HCT116 (cell line): ENCODE data around the gene MRPL42. TPM values are rescaled to one million over a fixed set of nuclear protein-coding genes. Genes with fewer than 3 reads are reported as not detected.

Experiments used
- ATAC-seq: fragments of 200-7000 bp; cut with Tn5 transposase; 2 replicates; pipeline ENCODE4 v1.9.1; 2020; ENCODE audit warnings: mild to moderate bottlenecking, moderate library complexity
- BruUV-seq: library from RNA; stranded (reverse); fragments of 400-500 nt; replicated peaks from 2 replicates; lab custom pipeline; 2021; lab: Mats Ljungman, UMichigan
- CTCF ChIA-PET: fragments of 300-600 bp; sonication (Branson Sonifier 250); formaldehyde crosslinking; loops from one replicate; lab custom pipeline; 2021; ENCODE audit warnings: antibody characterized with exemption; lab: Charles Lee
- POLR2A ChIA-PET: fragments of 300-600, 350-600 bp; sonication (Branson Sonifier 250); formaldehyde crosslinking; loops from one replicate; lab custom pipeline; 2021; ENCODE audit warnings: antibody characterized with exemption; lab: Charles Lee
- RAD21 ChIA-PET, 2 experiments: fragments of 300-600 bp; sonication (Branson Sonifier 250); formaldehyde crosslinking; loops; one replicate each; lab custom pipeline; 2023; ENCODE audit warnings: low total read pairs in 2 of 2; ENCODE audit not compliant: uncharacterized antibody in 2 of 2, unreplicated experiment in 2 of 2, low non-redundant PET in 1 of 2; lab: Charles Lee
- DNase-seq: peaks from one replicate; pipeline ENCODE4 v3.0.0-alpha.2; 2010; ENCODE audit warnings: low read depth, low spot score
- H2AFZ ChIP-seq: fragments of 200-600 bp; shearing (Covaris generic), sonication (generic); 2 replicates; pipeline ENCODE4 v1.6.1; 2017; ENCODE audit warnings: low read depth, mixed run types, mixed read lengths, antibody characterized with exemption, low read length; ENCODE audit not compliant: poor library complexity, severe bottlenecking
- H3K27ac ChIP-seq: 2 replicates; pipeline ENCODE4 v1.5.1; 2012; ENCODE audit warnings: low read depth, low read length
- H3K27me3 ChIP-seq: fragments of 200-600 bp; sonication (generic); 2 replicates; pipeline ENCODE4 v1.6.1; 2016; ENCODE audit warnings: mixed run types, low read length, mixed read lengths; ENCODE audit not compliant: insufficient read depth
- H3K36me3 ChIP-seq, 2 experiments: fragments of 200-500 bp in 1 of 2; fragments of 200-600 bp in 1 of 2; sonication (Bioruptor generic) in 1 of 2; sonication (generic) in 1 of 2; 2 replicates each; pipeline versions ENCODE4 v1.5.1 to v1.6.1; 2014 to 2016; ENCODE audit warnings: low read length in 2 of 2, inconsistent platforms in 1 of 2, mixed read lengths in 1 of 2, mixed run types in 1 of 2; ENCODE audit not compliant: insufficient read depth in 2 of 2, control insufficient read depth in 1 of 2
- H3K4me1 ChIP-seq, 2 experiments: fragments of 200-600 bp in 1 of 2; sonication (generic) in 1 of 2; 2 replicates each; pipeline versions ENCODE4 v1.5.1 to v1.6.1; 2012 to 2017; ENCODE audit warnings: low read length in 2 of 2, inconsistent platforms in 1 of 2, mild to moderate bottlenecking in 1 of 2, mixed read lengths in 1 of 2, mixed run types in 1 of 2, moderate library complexity in 1 of 2; ENCODE audit not compliant: insufficient read depth in 2 of 2, control insufficient read depth in 1 of 2
- H3K4me2 ChIP-seq: fragments of 200-600 bp; sonication (generic); 2 replicates; pipeline ENCODE4 v1.6.1; 2017; ENCODE audit warnings: mixed run types, low read length, mixed read lengths
- H3K4me3 ChIP-seq, 2 experiments: fragments of 200-600 bp in 1 of 2; sonication (generic) in 1 of 2; replicated peaks in 1 of 2; 2 replicates each; pipeline ENCODE4 v1.5.1; 2011 to 2016; ENCODE audit warnings: low read length in 2 of 2, control low read depth in 1 of 2, low read depth in 1 of 2, mild to moderate bottlenecking in 1 of 2, mixed read lengths in 1 of 2, mixed run types in 1 of 2
- H3K79me2 ChIP-seq: fragments of 200-600 bp; sonication (generic); 2 replicates; pipeline ENCODE4 v1.6.1; 2017; ENCODE audit warnings: mild to moderate bottlenecking, mixed run types, low read length, moderate library complexity, mixed read lengths; ENCODE audit not compliant: insufficient read depth
- H3K9ac ChIP-seq: fragments of 200-600 bp; sonication (generic); 2 replicates; pipeline ENCODE4 v1.6.1; 2016; ENCODE audit warnings: low read length, mixed read lengths
- H3K9me2 ChIP-seq: fragments of 200-600 bp; sonication (generic), shearing (Covaris generic); 2 replicates; pipeline ENCODE4 v1.6.1; 2017; ENCODE audit warnings: mixed run types, mild to moderate bottlenecking, moderate library complexity; ENCODE audit not compliant: insufficient read depth
- H3K9me3 ChIP-seq, 2 experiments: fragments of 200-500 bp in 1 of 2; fragments of 200-600 bp in 1 of 2; sonication (Bioruptor generic) in 1 of 2; sonication (generic) in 1 of 2; 2 replicates each; pipeline ENCODE4 v1.6.1; 2014 to 2017; ENCODE audit warnings: low read length in 2 of 2, mixed read lengths in 2 of 2, inconsistent platforms in 1 of 2, low read depth in 1 of 2, mild to moderate bottlenecking in 1 of 2, mixed run types in 1 of 2, moderate library complexity in 1 of 2; ENCODE audit not compliant: control insufficient read depth in 1 of 2, insufficient read depth in 1 of 2
- H4K20me1 ChIP-seq: fragments of 200-600 bp; sonication (generic), shearing (Covaris generic); 2 replicates; pipeline ENCODE4 v1.6.1; 2017; ENCODE audit warnings: mixed run types, mild to moderate bottlenecking, moderate library complexity; ENCODE audit not compliant: insufficient read depth
- CBX3 ChIP-seq: IDR thresholded peaks from 2 replicates; pipeline ENCODE4 v1.6.1; 2012; ENCODE audit warnings: low read depth
- CEBPB ChIP-seq: IDR thresholded peaks from 2 replicates; pipeline ENCODE4 v1.6.1; 2012; ENCODE audit warnings: low read depth
- EZH2 ChIP-seq: fragments of 200-600 bp; sonication (generic); IDR thresholded peaks from 2 replicates; pipeline ENCODE4 v1.6.1; 2017; ENCODE audit warnings: antibody characterized with exemption, mixed run types
- POLR2A ChIP-seq: IDR thresholded peaks from 2 replicates; pipeline ENCODE4 v1.7.0; 2011; ENCODE audit warnings: borderline replicate concordance; ENCODE audit not compliant: insufficient read depth, insufficient read length; ENCODE audit errors: extremely low read depth
- RAD21 ChIP-seq: IDR thresholded peaks from 2 replicates; pipeline ENCODE4 v1.6.1; 2012; ENCODE audit warnings: low read depth, mild to moderate bottlenecking
- ZNF274 ChIP-seq: fragments of 200-500 bp; sonication (Bioruptor generic); IDR thresholded peaks from 2 replicates; pipeline ENCODE4 v1.6.1; 2014; ENCODE audit warnings: mild to moderate bottlenecking, low read depth, low read length, inconsistent platforms
- intact Hi-C: fragments of 100-400 bp; cut with micrococcal nuclease; formaldehyde crosslinking; loops from 2 replicates; pipeline ENCODE4 v1.10.0; 2022
- total RNA-seq: library from RNA; stranded (reverse); gene quantifications from one replicate; pipeline ENCODE4 v1.2.1, GENCODE V29; 2021; ENCODE audit not compliant: unreplicated experiment
- TF ChIP-seq, protein P1 (sequence below), 3 experiments: fragments of 200-600 bp in 1 of 3; sonication (generic) in 1 of 3; IDR thresholded peaks in 2 of 3; conservative IDR thresholded peaks in 1 of 3; 2 replicates each; pipeline ENCODE4 v1.5.1; 2012 to 2017; ENCODE audit warnings: low read depth in 2 of 3, low read length in 2 of 3, antibody characterized with exemption in 1 of 3, borderline replicate concordance in 1 of 3, control low read depth in 1 of 3, mild to moderate bottlenecking in 1 of 3, mixed read lengths in 1 of 3, mixed run types in 1 of 3, moderate library complexity in 1 of 3; ENCODE audit not compliant: insufficient read depth in 1 of 3
- TF ChIP-seq, protein P2 (sequence below): IDR thresholded peaks from 2 replicates; pipeline ENCODE4 v1.6.1; 2012
- TF ChIP-seq, protein P3 (sequence below): IDR thresholded peaks from 2 replicates; pipeline ENCODE4 v1.6.1; 2012; ENCODE audit warnings: low read depth
- TF ChIP-seq, protein P4 (sequence below): IDR thresholded peaks from 2 replicates; pipeline ENCODE4 v1.6.1; 2011; ENCODE audit warnings: mild to moderate bottlenecking, low read length, moderate library complexity; ENCODE audit not compliant: insufficient replicate concordance; ENCODE audit errors: extremely low read depth

MRPL42 gene
- total RNA-seq, 1 experiment from 2014 or later: 120 TPM

DNA sequence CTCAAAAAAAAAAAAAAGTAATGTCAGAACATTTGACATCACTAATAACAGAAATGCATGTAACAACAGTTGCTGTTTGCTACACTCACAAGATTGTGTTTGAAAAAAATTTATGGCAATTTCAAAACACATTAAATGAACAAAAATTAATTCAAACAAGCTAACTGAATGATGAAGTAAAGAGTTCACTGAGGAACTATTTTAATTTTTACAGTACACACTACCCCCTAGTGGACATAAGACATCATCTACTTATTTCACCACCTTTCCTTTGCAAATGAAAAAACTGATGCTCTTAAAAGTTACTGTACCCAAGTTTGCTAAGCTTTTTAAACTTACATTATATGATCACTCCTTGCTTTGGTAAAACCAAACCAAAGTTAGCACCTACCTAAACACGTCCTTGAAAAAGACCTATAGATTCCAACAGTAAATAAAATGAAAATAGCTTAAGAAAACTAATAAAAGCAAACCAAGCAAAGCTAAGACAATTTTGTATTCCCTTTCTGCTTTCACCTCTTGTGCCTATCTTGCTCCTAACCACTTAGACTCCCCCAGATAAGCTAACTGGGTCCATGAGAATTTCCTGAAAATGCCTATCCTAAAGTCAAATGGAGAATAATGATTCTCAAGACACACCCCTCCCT lies 47.8 kb upstream of the MRPL42 start:
- Histone ChIP-seq H2AFZ (no peak overlapping the region), H3K27ac (no peak overlapping the region), H3K4me1 (no peaks in the 10 kb centered on the region), H3K79me2 (peaks cover 100% of the 10 kb centered on the region), H3K4me2 (no peak overlapping the region), H3K27me3 (no peaks in the 10 kb centered on the region), H3K9me2 (no peaks in the 10 kb centered on the region), H3K9ac (no peak overlapping the region), H4K20me1 (peaks cover 79% of the 10 kb centered on the region), H3K9me3 (no peaks in the 10 kb centered on the region), H3K4me3 (no peak overlapping the region), H3K36me3 (no peaks in the 10 kb centered on the region)
- DNase-seq: no peak
- BruUV-seq: no TSS peak
- ChIA-PET CTCF (interaction anchor here (0.7 to 3.8 kb wide), 24 partner anchors 8 to 811 kb away, joined by 3 to 35 read pairs (median 3); partner anchors contain the start of gene EEA1), POLR2A (no interaction called here), RAD21 (interaction anchor here (0.8 to 1.4 kb wide), 3 partner anchors 432 to 683 kb away, joined by 3 to 5 read pairs (median 4); no protein-coding TSS in a partner anchor)
- intact Hi-C loops: loop anchor here (1.0 kb wide), 1 partner anchor 683 kb away; no protein-coding TSS in a partner anchor
- ATAC-seq: peak; percentile 57
- TF ChIP-seq POLR2A: no peak
- TF ChIP-seq RAD21: peak; percentile 46
- TF ChIP-seq CEBPB: no peak
- TF ChIP-seq, protein P1, sequence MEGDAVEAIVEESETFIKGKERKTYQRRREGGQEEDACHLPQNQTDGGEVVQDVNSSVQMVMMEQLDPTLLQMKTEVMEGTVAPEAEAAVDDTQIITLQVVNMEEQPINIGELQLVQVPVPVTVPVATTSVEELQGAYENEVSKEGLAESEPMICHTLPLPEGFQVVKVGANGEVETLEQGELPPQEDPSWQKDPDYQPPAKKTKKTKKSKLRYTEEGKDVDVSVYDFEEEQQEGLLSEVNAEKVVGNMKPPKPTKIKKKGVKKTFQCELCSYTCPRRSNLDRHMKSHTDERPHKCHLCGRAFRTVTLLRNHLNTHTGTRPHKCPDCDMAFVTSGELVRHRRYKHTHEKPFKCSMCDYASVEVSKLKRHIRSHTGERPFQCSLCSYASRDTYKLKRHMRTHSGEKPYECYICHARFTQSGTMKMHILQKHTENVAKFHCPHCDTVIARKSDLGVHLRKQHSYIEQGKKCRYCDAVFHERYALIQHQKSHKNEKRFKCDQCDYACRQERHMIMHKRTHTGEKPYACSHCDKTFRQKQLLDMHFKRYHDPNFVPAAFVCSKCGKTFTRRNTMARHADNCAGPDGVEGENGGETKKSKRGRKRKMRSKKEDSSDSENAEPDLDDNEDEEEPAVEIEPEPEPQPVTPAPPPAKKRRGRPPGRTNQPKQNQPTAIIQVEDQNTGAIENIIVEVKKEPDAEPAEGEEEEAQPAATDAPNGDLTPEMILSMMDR (IDR thresholded peaks at IDR 0.05 in 2 of 3, conservative IDR thresholded peaks at IDR 0.05 in 1 of 3; ENCODE audit: borderline replicate concordance in 1 of 3, insufficient read depth in 1 of 3, low read depth in 2 of 3, low read length in 2 of 3): peak; percentile 32 to 73 (median 48); a peak in 5 of 6 replicates
- TF ChIP-seq ZNF274: no peak
- TF ChIP-seq CBX3: no peak
- TF ChIP-seq EZH2: no peak

DNA sequence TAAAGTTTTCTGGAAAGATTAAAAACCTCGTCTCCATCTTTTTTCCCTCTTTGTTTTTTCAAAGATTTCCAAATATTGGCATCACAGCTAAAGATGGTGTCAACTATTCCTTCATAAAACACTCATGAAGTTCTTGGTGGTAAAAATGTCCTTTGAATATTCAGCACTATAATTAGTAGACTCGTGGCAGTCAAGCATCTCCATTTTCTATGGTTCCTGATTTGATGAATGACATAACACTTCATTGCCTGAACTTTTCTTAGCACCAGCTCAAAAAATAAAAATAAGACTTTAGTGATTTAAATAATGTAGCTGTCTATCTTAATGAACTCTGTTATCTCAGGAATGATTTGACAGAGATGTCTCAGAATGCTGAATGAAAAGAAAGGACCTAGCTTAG lies 45.3 kb upstream of the MRPL42 start:
- Histone ChIP-seq H3K4me2 (no peak overlapping the region), H3K9ac (no peak overlapping the region), H3K4me1 (no peaks in the 10 kb centered on the region), H3K27me3 (no peaks in the 10 kb centered on the region), H3K27ac (no peak overlapping the region), H4K20me1 (peaks cover 78% of the 10 kb centered on the region), H3K4me3 (no peak overlapping the region), H3K9me2 (no peaks in the 10 kb centered on the region), H2AFZ (no peak overlapping the region), H3K79me2 (peaks cover 100% of the 10 kb centered on the region), H3K36me3 (no peaks in the 10 kb centered on the region), H3K9me3 (no peaks in the 10 kb centered on the region)
- intact Hi-C loops: no loop called here
- BruUV-seq: no TSS peak
- ATAC-seq: no peak
- DNase-seq: no peak
- ChIA-PET POLR2A (no interaction called here), RAD21 (no interaction called here), CTCF (interaction anchor here (3.8 kb wide), 1 partner anchor 679 kb away, joined by 35 read pairs; no protein-coding TSS in a partner anchor)
- TF ChIP-seq EZH2 (no peak), POLR2A (no peak), ZNF274 (no peak), CEBPB (no peak)
- TF ChIP-seq, protein P2, sequence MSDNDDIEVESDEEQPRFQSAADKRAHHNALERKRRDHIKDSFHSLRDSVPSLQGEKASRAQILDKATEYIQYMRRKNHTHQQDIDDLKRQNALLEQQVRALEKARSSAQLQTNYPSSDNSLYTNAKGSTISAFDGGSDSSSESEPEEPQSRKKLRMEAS: no peak
- TF ChIP-seq, protein P3, sequence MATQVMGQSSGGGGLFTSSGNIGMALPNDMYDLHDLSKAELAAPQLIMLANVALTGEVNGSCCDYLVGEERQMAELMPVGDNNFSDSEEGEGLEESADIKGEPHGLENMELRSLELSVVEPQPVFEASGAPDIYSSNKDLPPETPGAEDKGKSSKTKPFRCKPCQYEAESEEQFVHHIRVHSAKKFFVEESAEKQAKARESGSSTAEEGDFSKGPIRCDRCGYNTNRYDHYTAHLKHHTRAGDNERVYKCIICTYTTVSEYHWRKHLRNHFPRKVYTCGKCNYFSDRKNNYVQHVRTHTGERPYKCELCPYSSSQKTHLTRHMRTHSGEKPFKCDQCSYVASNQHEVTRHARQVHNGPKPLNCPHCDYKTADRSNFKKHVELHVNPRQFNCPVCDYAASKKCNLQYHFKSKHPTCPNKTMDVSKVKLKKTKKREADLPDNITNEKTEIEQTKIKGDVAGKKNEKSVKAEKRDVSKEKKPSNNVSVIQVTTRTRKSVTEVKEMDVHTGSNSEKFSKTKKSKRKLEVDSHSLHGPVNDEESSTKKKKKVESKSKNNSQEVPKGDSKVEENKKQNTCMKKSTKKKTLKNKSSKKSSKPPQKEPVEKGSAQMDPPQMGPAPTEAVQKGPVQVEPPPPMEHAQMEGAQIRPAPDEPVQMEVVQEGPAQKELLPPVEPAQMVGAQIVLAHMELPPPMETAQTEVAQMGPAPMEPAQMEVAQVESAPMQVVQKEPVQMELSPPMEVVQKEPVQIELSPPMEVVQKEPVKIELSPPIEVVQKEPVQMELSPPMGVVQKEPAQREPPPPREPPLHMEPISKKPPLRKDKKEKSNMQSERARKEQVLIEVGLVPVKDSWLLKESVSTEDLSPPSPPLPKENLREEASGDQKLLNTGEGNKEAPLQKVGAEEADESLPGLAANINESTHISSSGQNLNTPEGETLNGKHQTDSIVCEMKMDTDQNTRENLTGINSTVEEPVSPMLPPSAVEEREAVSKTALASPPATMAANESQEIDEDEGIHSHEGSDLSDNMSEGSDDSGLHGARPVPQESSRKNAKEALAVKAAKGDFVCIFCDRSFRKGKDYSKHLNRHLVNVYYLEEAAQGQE: no peak
- TF ChIP-seq, protein P4, sequence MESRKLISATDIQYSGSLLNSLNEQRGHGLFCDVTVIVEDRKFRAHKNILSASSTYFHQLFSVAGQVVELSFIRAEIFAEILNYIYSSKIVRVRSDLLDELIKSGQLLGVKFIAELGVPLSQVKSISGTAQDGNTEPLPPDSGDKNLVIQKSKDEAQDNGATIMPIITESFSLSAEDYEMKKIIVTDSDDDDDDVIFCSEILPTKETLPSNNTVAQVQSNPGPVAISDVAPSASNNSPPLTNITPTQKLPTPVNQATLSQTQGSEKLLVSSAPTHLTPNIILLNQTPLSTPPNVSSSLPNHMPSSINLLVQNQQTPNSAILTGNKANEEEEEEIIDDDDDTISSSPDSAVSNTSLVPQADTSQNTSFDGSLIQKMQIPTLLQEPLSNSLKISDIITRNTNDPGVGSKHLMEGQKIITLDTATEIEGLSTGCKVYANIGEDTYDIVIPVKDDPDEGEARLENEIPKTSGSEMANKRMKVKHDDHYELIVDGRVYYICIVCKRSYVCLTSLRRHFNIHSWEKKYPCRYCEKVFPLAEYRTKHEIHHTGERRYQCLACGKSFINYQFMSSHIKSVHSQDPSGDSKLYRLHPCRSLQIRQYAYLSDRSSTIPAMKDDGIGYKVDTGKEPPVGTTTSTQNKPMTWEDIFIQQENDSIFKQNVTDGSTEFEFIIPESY: no peak
